ENCODE measurements around the gene GSC2.
A peak's percentile ranks its signal among the peaks of the same experiment; 100 is the strongest.

GSC2 gene

DNA sequence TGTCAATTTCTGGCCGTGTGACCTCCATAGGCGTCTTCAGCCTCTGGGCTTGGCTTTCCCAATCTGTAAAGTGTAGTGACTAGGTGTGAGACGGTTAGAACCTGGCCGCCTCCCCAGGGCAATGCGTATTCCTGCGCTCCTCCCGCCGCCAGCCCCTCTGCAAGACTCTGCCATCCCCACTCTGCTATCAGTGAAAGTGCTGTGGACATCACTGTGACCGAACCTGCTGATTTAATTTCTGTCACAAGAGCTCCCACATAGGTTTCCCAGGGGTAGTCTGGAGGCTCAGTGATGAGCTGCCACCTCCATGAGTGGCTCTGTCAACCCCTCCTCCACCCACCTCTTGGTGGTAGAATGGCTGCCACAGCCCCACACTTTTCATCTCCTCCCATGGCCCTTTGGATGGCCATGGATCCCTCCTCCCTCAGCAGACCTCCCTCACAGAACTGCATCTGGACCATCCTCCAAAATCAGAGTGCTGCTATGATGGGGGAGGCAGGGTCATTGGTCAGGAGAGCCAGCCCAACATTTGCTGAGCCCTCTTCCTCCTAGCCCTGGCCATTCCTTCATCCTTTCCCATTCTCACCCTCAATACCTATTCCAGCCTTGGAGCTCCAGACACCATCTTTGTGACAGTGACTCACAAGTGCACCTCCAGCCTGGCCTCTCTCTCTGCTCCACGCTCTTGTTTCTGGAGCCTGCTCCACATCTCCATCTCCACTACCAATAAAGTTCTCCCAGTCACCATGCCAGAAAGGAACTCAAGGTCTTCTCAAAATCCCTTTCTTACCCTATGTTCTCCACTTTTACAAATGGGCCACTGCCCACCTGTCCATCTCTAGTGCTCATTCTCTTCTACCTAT, 1.5 kb upstream of the GSC2 start:
- Histone ChIP-seq H3K27me3 (ENCODE audit: insufficient read depth, poor library complexity, severe bottlenecking) (peaks cover 34% of the 10 kb centered on the region), H3K27ac (replicated peaks) (no peak overlapping the region), H3K4me3 (replicated peaks; ENCODE audit: insufficient read depth, low read length) (no peak overlapping the region)
- TF ChIP-seq REST (IDR thresholded peaks at IDR 0.05; ENCODE audit: insufficient replicate concordance, low read depth) (no peak), SPI1 (IDR thresholded peaks at IDR 0.05; ENCODE audit: borderline replicate concordance, low read depth) (no peak), GABPA (IDR thresholded peaks at IDR 0.05; ENCODE audit: low read depth) (no peak)
- no peak for DNase-seq (ENCODE audit: low read depth in 1 of 2, low spot score in 1 of 2)

DNA sequence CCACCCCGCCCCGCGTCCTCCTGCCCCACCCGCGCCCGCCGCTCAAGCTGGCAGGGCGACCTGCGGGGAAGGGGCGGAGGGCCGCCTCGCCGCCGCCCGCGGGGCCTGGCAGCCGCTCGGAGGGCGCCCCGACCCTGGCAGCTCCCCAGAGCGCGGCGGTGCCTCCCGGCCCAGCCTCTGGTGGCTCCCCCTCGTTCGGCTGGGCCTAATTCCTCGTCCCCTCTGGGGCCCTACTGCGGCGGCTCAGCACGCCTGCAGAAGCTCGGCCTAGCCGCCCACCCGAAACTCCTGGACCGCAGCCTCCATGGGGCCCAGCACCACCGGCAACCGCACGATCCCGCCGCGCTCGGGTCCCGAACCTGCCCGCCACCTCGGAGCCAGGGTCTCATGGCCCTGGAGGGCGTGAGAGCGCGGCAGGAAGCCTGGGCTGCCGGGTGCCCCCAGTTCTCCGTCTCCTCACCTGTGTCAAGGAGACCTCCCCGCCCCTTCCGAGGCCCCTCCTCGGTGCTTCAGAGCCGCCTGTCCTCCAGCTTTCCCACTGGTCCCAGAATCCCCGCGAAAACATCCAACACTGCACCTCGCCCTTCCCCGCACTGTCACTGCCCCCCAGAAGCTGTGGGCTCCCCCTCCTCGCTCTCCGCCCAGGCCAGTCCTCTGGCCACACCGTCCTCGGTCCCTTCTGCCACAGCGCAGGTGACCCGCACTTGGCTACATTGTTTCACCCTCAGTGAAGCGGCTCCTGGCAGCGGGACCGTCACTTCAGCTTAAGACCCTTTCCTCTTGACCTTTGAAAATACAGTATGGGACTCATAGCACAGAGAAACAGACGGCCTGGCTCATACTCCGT, 613 bp upstream of the GSC2 start:
- no peak for DNase-seq (ENCODE audit: low read depth in 1 of 2, low spot score in 1 of 2)
- Histone ChIP-seq H3K4me3 (replicated peaks; ENCODE audit: insufficient read depth, low read length) (no peak overlapping the region), H3K27me3 (ENCODE audit: insufficient read depth, poor library complexity, severe bottlenecking) (peaks cover 34% of the 10 kb centered on the region), H3K27ac (replicated peaks) (no peak overlapping the region)
- TF ChIP-seq CTCF (IDR thresholded peaks at IDR 0.05; ENCODE audit: insufficient read depth, low read length) (no peak), REST (IDR thresholded peaks at IDR 0.05; ENCODE audit: insufficient replicate concordance, low read depth) (no peak), GABPA (IDR thresholded peaks at IDR 0.05; ENCODE audit: low read depth) (no peak), SPI1 (IDR thresholded peaks at IDR 0.05; ENCODE audit: borderline replicate concordance, low read depth) (no peak), POLR2AphosphoS5 (IDR thresholded peaks at IDR 0.05; ENCODE audit: low read depth) (no peak)

DNA sequence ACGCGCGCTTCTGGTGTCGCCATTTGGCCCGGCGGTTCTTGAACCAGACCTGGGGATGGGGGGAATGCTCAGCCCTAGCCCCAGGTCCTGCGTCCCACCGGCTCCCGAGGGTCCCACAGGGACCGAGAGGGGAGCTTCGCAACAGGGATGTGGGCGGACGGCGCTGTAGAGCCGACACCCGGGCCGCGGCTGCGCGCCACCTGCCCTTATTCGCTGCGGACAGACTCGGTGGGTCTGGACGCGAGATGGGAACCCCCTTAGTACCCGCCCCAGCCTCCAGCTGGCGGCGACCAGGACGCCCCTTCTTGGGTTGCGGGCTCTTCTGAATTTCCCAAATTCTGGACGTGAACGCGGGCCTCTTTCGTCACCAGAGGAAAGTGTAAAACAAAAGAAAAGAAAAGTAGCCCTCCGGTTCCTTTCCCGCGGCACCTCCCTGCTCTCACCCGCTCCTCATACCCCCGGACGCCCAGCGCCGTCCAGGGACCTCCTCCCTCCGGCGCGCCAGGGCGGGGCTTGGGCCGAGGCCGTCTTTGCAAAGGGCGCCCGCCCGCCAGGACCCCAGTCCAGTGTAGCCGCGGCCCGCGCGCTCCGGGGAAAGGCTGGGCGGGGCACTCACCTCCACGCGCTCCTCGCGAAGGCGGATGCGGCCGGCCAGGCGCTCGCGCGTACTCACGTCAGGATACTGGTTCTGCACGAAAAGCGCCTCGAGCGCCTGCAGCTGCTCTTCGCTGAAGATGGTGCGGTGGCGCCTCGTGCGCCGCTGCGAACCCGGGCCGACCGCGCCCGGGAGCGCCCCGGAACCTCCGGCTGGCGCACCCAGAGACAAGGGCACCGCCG, 827 bp downstream of the GSC2 start:
- no peak overlapping the region; the same call in 1 of the 2 replicates for H3K4me3 ChIP-seq (replicated peaks; ENCODE audit: insufficient read depth, low read length)
- H3K27ac ChIP-seq (replicated peaks), result no peak overlapping the region
- TF ChIP-seq GABPA (IDR thresholded peaks at IDR 0.05; ENCODE audit: low read depth) (no peak), REST (IDR thresholded peaks at IDR 0.05; ENCODE audit: insufficient replicate concordance, low read depth) (no peak), CTCF (IDR thresholded peaks at IDR 0.05; ENCODE audit: insufficient read depth, low read length) (no peak), POLR2AphosphoS5 (IDR thresholded peaks at IDR 0.05; ENCODE audit: low read depth) (no peak), SPI1 (IDR thresholded peaks at IDR 0.05; ENCODE audit: borderline replicate concordance, low read depth) (no peak)
- DNase-seq (ENCODE audit: low read depth in 1 of 2, low spot score in 1 of 2), result peak; percentile 36 to 48
- H3K27me3 ChIP-seq (ENCODE audit: insufficient read depth, poor library complexity, severe bottlenecking), result peaks cover 34% of the 10 kb centered on the region

All from HL-60 (cell line).